Measurements from ENCODE around the gene BBS10.
"Not testable (repeated sequence)": the region's sequence is repeated elsewhere in the genome, so short reads cannot be mapped to it uniquely, and the experiment has no call there.

BBS10 gene

DNA sequence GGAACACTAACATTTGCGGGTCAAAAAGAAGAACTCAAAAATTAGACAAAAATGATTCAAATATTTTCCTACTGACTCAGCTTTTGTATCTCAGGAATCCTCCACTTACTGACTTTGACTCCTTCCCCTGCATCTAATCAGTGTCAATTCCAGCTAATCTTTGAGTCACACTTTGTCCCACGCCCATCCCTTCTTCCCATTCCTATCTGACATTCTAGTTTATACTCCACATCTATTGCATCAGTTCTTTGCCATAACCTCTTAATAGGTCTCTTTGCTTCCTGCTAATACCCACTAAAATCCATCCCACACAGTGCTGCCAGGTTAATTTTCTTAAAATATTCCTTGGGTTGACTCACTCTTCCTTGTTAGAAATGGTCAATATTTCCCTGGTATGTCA, 19.1 kb downstream of the BBS10 start:
- peak; percentile 99 for DNase-seq

DNA sequence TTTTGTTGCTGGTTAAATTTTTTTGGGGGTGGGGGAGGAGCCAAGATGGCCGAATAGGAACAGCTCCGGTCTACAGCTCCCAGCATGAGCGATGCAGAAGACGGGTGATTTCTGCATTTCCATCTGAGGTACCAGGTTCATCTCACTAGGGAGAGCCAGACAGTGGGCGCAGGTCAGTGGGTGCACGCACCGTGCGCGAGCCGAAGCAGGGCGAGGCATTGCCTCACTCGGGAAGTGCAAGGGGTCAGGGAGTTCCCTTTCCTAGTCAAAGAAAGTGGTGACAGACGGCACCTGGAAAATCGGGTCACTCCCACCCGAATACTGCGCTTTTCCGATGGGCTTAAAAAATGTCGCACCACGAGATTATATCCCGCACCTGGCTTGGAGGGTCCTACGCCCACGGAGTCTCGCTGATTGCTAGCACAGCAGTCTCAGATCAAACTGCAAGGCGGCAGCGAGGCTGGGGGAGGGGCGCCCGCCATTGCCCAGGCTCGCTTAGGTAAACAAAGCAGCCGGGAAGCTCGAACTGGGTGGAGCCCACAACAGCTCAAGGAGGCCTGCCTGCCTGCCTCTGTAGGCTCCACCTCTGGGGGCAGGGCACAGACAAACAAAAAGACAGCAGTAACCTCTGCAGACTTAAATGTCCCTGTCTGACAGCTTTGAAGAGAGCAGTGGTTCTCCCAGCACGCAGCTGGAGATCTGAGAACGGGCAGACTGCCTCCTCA, 28.5 kb downstream of the BBS10 start:
- DNase-seq, result not testable (repeated sequence)

DNA sequence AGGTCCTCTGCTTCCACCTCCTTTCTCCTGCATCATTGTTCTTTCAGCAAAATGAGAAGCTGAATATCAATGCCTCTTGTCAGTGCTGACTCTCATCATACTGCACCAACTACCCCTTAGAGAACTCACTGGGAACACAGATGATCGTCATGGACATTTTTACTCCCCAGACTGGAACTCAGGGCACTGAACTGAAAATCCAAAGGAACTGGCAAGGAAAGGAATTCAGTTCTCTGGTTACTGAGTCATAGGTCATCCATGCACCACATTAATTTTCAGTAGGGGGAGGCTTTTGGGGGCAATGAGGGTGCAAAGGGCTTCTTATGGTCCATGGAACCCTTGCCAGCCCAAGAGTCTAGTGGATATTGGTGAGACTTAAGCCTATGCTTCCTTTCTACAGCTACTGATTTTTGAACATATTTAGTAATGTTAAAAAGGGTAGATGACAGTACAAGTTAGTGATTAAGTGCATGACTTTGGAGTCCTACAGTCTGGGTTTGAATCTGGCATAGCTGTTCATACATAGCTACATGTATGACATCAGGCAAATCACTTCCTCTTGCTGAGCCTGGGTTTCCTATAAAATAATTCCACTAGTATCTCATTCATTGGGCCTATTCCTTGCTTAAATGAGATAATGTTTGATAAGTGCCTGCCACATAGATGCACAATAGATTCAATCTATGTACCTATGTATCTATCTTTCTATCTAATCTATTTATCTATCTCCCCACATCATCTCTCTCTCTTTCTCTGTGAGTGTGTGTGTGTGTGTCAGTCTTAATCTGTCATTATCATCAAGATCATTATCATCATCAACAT, 29.2 kb downstream of the BBS10 start:
- DNase-seq, result peak; percentile 48

DNA sequence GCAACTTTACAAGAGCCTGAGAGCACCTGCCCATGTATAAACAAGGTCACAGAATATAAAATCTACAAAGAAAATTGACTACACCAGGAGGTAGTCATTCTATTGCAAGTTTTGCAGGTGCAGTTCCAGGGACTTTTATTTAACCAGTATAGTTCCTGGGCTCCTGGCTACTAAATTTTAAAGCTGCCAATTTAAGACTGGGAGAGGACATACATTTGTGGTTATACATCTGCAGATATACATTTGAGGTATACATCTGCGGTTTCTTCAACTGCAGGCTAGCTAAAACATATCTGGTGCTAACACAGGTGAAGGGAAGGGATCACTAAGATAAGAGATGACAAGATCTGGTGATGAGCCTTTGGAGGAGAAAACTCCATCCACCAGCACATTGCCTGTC, 30.2 kb downstream of the BBS10 start:
- no peak for DNase-seq

DNA sequence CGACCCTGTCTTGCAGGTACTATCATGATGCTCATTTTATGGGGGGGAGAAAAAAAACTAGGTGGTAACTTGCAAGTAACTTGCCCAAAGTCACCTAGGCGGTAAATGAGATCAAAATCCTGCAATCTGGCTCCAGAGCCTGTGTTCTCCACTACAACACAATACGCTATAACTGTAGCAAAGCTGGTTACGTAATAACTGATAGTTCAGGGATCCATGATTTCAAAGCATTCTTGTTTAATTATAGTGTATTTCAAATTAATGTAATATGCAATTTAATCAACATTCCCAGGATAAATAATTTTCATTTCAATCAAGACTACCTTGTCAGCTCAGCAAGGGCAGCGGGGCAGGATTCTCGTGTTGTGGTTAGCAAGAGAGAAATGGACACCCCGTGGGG, 31.7 kb downstream of the BBS10 start:
- no peak for DNase-seq

DNA sequence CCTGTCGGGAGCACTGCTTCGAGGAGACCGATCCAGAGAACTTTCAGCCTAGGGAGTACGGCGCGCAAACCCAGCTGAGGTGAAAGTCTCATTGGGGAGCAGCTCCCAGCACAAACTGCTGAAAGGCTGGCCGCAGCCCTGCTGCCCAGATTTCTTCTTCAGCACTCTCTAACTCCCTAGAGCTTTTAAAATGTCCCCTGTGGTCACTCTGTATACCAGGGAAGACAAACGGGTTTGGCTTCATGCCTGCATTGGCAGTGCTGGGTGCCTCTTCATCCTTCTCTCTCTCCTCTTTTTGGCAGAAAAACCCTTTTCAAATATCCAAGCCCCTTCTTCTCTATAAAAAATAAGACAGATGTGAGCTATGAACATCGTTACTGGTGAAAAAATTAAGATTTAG, 34.9 kb downstream of the BBS10 start:
- no peak for DNase-seq

DNA sequence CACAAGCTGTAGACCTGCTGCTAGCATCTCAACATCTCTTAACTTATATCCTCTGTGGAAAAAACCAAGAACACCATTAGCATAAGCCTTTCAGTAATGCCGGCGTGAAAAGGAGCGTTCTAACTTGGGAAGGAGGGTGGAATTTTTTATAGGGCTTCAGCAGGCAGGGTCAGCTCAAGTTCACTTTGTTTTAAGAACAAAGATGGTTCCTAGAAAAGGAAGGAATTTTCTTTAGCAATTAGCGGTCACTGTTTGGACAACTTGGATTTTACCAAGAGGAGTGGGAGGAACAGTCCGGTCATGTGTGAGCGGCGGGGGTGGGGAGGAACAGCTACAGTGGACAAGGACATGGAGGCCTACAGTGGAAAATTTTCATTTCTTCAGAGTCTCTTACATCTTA, 35.9 kb downstream of the BBS10 start:
- DNase-seq, result no peak

DNA sequence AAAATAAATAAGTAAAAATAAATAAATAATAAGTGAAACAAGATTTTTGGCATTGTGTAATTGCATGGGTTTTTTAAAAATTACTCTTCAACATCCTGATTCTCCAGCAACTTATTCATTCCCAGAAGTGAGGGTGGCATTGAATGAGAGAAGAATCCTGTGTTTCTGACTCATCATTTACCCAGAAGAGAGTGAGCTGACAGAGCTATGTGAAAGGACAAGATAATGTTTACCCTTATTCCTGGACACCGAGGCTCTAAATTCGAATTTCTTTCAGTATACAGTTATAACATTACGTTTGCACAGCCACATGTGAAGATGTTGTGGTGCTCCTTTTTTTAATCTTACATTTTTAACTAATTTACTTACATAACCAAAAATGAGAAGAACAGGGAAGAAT, 36.4 kb downstream of the BBS10 start:
- peak; percentile 59 for DNase-seq

DNA sequence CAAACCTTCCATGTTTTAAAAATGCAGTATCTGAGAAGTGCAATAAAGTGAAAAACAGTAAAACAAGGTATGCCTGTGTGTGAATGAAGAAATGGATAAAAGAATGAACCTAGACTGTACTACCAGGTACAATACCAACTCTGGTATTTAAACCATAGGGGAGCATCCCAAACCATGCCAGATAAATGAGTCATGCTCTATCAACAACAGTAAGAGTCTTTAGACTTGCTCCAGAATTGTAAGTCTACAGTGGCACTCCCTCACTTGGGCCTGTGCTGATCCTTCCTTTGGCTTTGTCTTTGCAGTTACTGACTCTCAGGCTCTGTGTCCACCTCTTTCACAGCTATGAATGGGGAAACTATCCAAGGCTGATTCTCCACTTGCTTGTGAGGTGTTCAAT, 38.1 kb downstream of the BBS10 start:
- DNase-seq, result peak; percentile 96

DNA sequence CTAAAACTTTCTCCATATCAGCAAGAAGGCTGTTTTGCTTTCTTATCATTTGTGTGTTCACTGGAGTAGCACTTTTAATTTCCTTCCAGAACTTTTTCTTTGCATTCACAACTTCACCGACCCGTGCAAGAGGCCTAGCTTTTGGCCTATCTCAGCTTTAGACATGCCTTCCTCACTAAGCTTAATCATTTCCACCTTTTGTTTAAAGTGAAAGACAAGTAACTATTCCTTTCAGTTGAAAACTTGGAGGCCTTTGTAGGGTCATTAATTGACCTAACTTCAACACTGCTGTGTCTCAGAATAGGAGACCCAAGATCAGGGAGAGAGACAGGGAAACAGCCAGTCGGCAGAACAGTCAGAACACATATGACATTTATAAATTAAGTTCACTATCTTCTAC, 39.3 kb downstream of the BBS10 start:
- no peak for DNase-seq

DNA sequence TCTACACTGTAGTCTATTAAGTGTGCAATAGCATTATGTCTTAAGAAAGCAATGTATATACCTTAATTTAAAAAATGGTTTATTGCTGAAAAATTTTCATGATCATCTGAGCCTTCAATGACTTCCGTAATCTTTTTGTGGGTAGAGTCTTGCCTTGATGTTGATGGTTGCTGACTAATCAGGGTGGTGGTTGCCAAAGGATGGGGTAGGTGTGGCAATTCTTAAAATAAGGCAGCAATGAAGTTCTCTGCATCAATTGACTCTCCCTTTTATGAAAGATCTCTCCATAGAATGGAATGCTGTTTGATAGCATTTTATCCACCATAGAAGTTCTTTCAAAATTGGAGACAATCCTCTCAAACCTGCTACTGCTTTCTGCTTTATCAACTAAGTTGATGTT, 41.1 kb downstream of the BBS10 start:
- DNase-seq, result peak; percentile 33

DNA sequence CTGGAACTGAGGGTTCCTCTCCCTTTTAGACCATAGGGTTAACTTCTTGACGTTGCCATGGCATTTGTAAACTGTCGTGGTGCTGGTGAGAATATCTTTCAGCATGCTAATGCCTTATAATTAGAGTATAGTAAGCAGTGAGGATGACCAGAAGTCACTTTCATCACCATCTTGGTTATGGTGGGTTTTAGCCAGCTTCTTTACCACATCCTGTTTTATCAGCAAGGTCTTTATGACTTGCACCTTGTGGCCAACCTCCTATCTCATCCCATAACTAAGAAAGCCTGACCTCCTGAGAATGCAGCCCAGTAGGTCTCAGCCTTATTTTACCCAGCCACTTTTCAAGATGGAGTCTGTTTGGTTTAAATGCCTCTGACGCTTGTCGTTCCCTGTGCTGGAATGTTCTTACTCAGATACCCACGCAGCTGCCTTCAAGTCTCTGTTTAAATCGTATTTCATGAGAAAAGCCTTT, 44.2 kb downstream of the BBS10 start:
- peak; percentile 37 for DNase-seq

DNA sequence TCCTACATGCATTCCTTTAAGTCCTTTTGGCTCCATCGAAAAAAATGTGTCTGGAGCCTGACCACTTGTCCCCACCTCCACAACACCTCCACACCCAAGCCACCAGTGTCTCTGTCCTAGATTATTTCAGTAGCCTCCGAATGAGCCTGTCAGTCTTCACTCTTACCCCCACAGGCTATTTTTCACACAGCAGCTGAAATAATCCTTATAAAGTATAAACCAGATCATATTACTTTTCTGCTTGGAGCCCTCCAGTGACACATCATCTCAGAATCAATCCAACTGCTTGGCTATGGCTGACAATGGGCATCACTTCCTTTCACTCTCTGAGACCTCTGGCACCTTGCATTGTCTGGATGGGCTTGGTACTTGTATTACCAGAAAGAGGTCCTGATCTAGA, 44.9 kb downstream of the BBS10 start:
- DNase-seq, result no peak

DNA sequence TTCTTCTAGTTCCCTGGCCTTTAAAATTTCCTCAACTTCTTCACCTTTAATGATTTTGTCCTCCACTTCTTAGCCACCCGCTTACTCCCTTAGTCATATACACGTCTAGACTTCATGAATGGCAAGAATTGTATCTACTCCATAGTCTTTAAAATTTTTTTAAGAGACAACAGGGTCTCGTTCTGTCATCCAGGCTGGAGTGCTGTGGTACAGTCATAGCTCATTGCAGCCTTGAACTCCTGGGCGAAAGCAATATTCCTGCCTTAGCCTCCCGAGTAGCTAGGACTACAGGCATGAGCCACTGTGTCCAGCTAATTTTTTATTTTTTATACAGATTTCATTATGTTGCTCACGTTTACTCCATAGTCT, 47.9 kb downstream of the BBS10 start:
- no peak for DNase-seq

DNA sequence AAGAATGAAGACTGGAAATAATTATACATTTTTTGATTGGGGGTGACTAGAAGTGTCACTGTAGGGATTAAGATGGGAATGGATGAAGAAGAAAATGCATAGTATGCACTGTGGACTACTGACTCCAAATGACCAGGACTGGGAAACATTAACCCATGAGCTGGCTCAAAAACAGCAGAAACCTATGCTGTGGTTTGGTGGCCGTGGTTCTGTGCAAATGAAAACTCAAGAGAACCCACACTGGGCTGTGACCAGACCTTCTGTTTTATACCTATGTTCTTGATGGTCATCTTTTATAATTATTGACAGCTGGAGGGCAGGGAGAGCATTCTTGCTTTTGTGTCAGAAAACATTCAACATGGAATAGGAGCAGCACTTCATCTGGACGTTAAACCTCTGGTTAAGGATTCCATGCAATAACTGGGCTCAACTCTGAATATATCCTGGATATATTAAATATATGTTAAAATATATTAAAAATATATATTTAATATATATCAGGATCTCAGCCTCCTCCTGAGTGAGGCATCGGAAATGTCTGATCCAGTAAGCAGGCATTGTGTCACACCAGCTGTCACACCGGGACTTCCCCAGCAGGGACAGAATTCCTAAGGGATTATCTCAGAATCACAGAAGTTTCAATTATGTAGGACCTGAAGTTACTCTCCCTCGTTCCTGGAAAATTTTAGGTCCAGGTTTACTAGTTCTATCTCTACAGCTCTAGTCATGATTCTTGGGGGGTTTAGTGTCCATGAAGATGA, 48.5 kb downstream of the BBS10 start:
- DNase-seq, result no peak

Measured in NCI-H226 (cell line).